Colonic mucosa (tissue), 4 donors: ENCODE data around the gene MSN. TPM values are rescaled to one million over a fixed set of nuclear protein-coding genes. Genes with fewer than 3 reads are reported as not detected.

Source experiments
- DNase-seq: peaks from one replicate; pipeline ENCODE4 v3.0.0-alpha.2; 2020
- H3K27ac ChIP-seq: fragments of 200-600 bp; one replicate; pipeline ENCODE4 v1.8.0; 2021
- H3K27me3 ChIP-seq: fragments of 200-600 bp; one replicate; pipeline ENCODE4 v1.8.0; 2021
- H3K36me3 ChIP-seq: fragments of 200-600 bp; one replicate; pipeline ENCODE4 v1.8.0; 2021
- H3K4me1 ChIP-seq: fragments of 200-600 bp; one replicate; pipeline ENCODE4 v1.8.0; 2021; ENCODE audit warnings: mild to moderate bottlenecking
- H3K4me3 ChIP-seq: fragments of 200-600 bp; one replicate; pipeline ENCODE4 v1.8.0; 2021
- H3K9ac ChIP-seq, 2 donors: one replicate each; pipeline ENCODE4 v1.7.0; 2013; ENCODE audit warnings: control low read depth in 2 of 2, low read depth in 2 of 2, low read length in 2 of 2
- H3K9me3 ChIP-seq: fragments of 200-600 bp; one replicate; pipeline ENCODE4 v1.8.0; 2021
- intact Hi-C: fragments of 100-400 bp; cut with DNase I; formaldehyde crosslinking; loops from one replicate; pipeline ENCODE4 v1.14.1; 2022
- total RNA-seq, 2 donors: library from RNA; stranded (reverse); fragmentation: NEBNext Ultra II Directional in 1 of 2; extraction: Animal tissue kit (Norgen Biotek cat#: 25700) in 1 of 2; gene quantifications; one replicate each; pipeline ENCODE4 v1.2.1, GENCODE V29; 2021
- TF ChIP-seq, protein P1 (sequence below): fragments of 200-600 bp; IDR thresholded peaks from one replicate; pipeline ENCODE4 v1.8.0; 2022; ENCODE audit warnings: antibody characterized with exemption, mild to moderate bottlenecking
- donor health status: healthy.
- donor health status: DM: no; HTN: no; CAD: no.
- donor health status: DM: no; HTN: no; CAD: no.

The MSN gene
- total RNA-seq, 2 donors from 2014 or later: 27.5 to 62.7 TPM

DNA sequence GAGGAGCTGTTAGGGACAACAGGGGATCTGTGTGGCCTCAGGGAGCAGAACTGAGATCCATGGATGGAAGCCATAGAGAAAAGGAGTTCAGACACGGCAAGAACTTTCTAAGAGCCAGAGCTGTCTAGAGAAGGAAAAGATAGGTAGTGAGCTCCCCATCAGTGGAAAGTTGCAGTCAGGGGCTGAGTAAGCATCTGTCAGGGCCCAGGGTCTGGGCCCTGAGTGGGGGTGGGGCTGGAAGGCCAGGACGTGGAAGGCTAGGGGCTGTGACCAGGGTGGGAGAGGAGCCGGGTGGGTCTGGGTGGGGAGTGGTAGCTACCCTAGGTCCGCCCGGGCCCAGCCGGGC, 324 bp upstream of the MSN start:
- TF ChIP-seq, protein P1, sequence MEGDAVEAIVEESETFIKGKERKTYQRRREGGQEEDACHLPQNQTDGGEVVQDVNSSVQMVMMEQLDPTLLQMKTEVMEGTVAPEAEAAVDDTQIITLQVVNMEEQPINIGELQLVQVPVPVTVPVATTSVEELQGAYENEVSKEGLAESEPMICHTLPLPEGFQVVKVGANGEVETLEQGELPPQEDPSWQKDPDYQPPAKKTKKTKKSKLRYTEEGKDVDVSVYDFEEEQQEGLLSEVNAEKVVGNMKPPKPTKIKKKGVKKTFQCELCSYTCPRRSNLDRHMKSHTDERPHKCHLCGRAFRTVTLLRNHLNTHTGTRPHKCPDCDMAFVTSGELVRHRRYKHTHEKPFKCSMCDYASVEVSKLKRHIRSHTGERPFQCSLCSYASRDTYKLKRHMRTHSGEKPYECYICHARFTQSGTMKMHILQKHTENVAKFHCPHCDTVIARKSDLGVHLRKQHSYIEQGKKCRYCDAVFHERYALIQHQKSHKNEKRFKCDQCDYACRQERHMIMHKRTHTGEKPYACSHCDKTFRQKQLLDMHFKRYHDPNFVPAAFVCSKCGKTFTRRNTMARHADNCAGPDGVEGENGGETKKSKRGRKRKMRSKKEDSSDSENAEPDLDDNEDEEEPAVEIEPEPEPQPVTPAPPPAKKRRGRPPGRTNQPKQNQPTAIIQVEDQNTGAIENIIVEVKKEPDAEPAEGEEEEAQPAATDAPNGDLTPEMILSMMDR: no peak
- no peaks in the 10 kb centered on the region for H3K27me3 ChIP-seq
- intact Hi-C loops: no loop called here
- H3K36me3 ChIP-seq: no peaks in the 10 kb centered on the region
- peak overlapping the region; percentile 53 for H3K4me3 ChIP-seq
- no peak overlapping the region for H3K9ac ChIP-seq
- peak overlapping the region; percentile 36 for H3K27ac ChIP-seq
- H3K4me1 ChIP-seq: no peaks in the 10 kb centered on the region
- no peaks in the 10 kb centered on the region for H3K9me3 ChIP-seq
- no peak for DNase-seq

DNA sequence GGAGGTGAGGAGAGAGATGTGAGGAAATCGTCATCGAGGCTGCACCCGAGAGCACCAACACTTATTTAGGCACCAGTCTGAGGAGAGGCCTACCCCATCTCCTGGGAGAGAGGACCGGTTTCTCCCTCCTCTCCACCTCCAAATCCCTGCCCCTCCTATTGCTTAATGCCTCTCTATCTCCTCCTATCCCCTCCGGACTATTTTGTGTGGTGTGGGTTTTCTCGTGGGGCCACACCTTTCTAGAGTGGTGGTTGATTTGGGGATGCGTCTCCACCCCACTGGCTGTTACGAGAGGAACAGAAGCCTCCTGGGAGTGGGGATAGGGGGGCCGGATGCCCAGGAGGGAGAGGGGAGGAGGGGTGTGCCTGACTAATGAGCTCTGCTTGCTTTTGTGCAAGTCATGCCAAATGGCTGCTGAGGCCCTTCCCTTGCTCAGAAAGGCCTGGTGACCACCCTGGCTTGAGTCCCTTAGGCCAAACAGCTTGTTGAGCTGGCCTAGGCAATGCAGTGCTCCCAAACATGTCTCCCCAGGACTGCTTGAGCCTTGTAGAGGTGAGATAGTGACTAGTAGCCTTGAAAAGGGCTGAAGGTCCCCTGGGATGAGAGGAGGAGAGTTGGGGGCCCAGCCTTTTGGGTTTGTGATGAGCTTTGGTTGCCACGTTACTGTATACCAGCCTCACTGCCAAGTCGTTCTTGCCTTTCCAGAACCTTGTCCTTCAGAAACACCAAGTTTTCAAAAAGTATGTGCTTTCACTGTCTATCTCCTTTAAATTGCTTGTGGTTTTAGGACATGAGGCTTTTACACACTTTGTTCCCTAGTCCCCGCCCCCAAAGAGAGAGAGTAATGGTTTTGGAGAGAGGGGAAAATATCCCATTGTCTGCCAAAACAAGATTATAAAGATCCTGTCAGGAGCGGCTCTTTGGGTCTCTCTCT, 1.2 kb downstream of the MSN start:
- no peaks in the 10 kb centered on the region for H3K4me1 ChIP-seq
- no peaks in the 10 kb centered on the region for H3K27me3 ChIP-seq
- H3K9ac ChIP-seq: peak overlapping the region; percentile 42 to 95
- H3K9me3 ChIP-seq: no peaks in the 10 kb centered on the region
- intact Hi-C loops: no loop called here
- TF ChIP-seq, protein P1: no peak
- peak overlapping the region; percentile 87 for H3K27ac ChIP-seq
- DNase-seq: peak; percentile 55
- no peaks in the 10 kb centered on the region for H3K36me3 ChIP-seq
- peak overlapping the region; percentile 53 for H3K4me3 ChIP-seq

DNA sequence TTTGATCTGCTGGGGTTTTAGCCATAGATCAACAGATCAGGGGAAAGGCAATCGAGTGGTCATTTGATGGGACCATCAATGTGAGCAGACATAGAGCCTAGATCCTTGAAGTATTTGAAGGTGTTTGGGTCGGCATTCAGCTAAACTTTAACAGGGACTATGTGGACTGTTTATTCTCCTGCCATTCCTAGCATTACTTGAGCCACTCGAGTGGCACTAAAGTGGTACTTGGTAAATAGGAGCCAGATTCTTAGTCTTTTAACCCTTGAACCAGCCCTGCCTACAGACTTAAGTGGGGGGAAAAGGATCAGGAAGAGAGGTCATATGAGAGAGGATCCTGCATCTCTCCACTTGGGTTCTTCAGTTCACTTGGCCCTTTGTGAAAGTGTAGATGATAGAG, 3.8 kb downstream of the MSN start:
- intact Hi-C loops: no loop called here
- no peak overlapping the region for H3K27ac ChIP-seq
- H3K9ac ChIP-seq: no peak overlapping the region

DNA sequence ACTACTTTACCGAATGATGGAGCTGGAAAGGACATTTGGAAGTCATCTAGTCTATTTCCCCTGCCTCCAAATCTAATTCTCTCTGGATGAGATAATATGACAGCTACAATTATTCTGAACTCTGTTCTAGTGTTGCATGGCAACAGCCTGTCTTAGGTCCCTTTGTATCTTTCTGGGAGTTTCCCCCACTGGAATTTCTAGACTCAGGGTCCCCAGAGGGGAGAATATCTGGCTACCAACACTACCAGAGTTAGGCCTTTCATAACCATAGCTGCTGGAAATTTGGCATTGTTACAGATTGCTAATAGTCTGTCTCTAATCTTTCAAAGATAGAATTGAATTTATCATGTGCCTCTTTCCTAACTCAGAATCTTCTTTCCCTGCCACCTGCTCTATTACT, 4.5 kb downstream of the MSN start:
- intact Hi-C loops: no loop called here
- no peaks in the 10 kb centered on the region for H3K36me3 ChIP-seq
- TF ChIP-seq, protein P1: no peak
- H3K4me3 ChIP-seq: no peak overlapping the region
- no peaks in the 10 kb centered on the region for H3K4me1 ChIP-seq
- DNase-seq: no peak
- H3K27me3 ChIP-seq: no peaks in the 10 kb centered on the region
- no peak overlapping the region for H3K27ac ChIP-seq
- H3K9ac ChIP-seq: no peak overlapping the region
- no peaks in the 10 kb centered on the region for H3K9me3 ChIP-seq

More for the DNA sequence above, 3.8 kb downstream of the MSN start:
- no peaks in the 10 kb centered on the region for H3K27me3 ChIP-seq
- no peaks in the 10 kb centered on the region for H3K9me3 ChIP-seq
- no peaks in the 10 kb centered on the region for H3K4me1 ChIP-seq
- H3K36me3 ChIP-seq: no peaks in the 10 kb centered on the region
- no peak overlapping the region for H3K4me3 ChIP-seq
- TF ChIP-seq, protein P1: no peak
- no peak for DNase-seq

DNA sequence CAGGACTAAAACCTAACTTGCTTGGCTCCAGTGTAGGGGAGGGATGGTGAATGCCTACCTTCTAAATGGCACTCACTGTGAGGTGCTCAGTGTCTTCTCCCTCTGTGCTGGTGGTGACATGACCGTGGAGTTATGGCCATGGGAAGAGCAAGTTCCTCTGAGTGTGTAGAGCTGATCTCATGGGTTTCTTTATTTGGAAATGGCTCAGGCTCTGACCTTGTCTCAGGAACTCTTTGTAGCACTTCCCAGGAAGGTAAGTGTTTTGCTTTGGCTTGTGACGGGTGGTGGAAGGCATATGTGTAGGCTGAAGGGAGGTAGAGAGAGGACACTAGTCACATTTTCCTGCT, 6.4 kb downstream of the MSN start:
- no peaks in the 10 kb centered on the region for H3K27me3 ChIP-seq
- peak overlapping the region; percentile 26 for H3K27ac ChIP-seq
- no peak overlapping the region for H3K4me3 ChIP-seq
- H3K36me3 ChIP-seq: no peaks in the 10 kb centered on the region
- no peaks in the 10 kb centered on the region for H3K9me3 ChIP-seq
- DNase-seq: no peak
- H3K9ac ChIP-seq: no peak overlapping the region
- H3K4me1 ChIP-seq: no peaks in the 10 kb centered on the region
- TF ChIP-seq, protein P1: no peak
- intact Hi-C loops: no loop called here
